NOMO-1 treated with DMSO at 0.1 percent for 48 hours (cell line): ENCODE results near the gene ZC2HC1B.

ENCODE experiments used
- DNase-seq: peaks from one replicate; lab custom pipeline; 2025; ENCODE audit not compliant: unreplicated experiment; lab: John Stamatoyannopoulos, UW

The ZC2HC1B gene

GRCh38 chr6:143959927-143960326, 95.7 kb downstream of the ZC2HC1B start:
- no peak for DNase-seq

- DNase-seq: no peak
Observed at GRCh38 chr6:143961066-143961465, 96.8 kb downstream of the ZC2HC1B start.

GRCh38 chr6:143961886-143962878, 97.9 kb downstream of the ZC2HC1B start:
- DNase-seq: no peak

- DNase-seq: no peak
Observed at GRCh38 chr6:143963158-143963919, 99.1 kb downstream of the ZC2HC1B start.

- DNase-seq: no peak
Observed at GRCh38 chr6:143964674-143965081, 100.4 kb downstream of the ZC2HC1B start.

GRCh38 chr6:143965503-143966171, 101.4 kb downstream of the ZC2HC1B start:
- peak; percentile 4 for DNase-seq

GRCh38 chr6:143966312-143966711, 102.0 kb downstream of the ZC2HC1B start:
- peak; percentile 2 for DNase-seq

GRCh38 chr6:143967706-143968376, 103.6 kb downstream of the ZC2HC1B start:
- no peak for DNase-seq

- no peak for DNase-seq
Observed at GRCh38 chr6:143969077-143969476, 104.8 kb downstream of the ZC2HC1B start.

GRCh38 chr6:143970456-143971218, 106.4 kb downstream of the ZC2HC1B start:
- no peak for DNase-seq

GRCh38 chr6:143971482-143972205, 107.4 kb downstream of the ZC2HC1B start:
- DNase-seq: no peak

- DNase-seq: no peak
Observed at GRCh38 chr6:143973097-143973966, 109.1 kb downstream of the ZC2HC1B start.

- DNase-seq: no peak
Observed at GRCh38 chr6:143974089-143974488, 109.8 kb downstream of the ZC2HC1B start.

- no peak for DNase-seq
Observed at GRCh38 chr6:143976806-143977349, 112.6 kb downstream of the ZC2HC1B start.

- no peak for DNase-seq
Observed at GRCh38 chr6:143980921-143981320, 116.6 kb downstream of the ZC2HC1B start.

- no peak for DNase-seq
Observed at GRCh38 chr6:143982968-143983367, 118.7 kb downstream of the ZC2HC1B start.

GRCh38 chr6:143984666-143985065, 120.4 kb downstream of the ZC2HC1B start:
- DNase-seq: no peak

GRCh38 chr6:143986463-143987065, 122.3 kb downstream of the ZC2HC1B start:
- no peak for DNase-seq
